ENCODE results near the gene KCNK7. TPM values are rescaled to one million over a fixed set of nuclear protein-coding genes. Genes with fewer than 3 reads are reported as not detected.

The KCNK7 gene
- total RNA-seq, 1 experiment from 2014 or later = 1.4 TPM

- BruUV-seq (replicated peaks) = no TSS peak
- DNase-seq = no peak
- CTCF ChIA-PET = no interaction called here
- H3K4me1 Mint-ChIP-seq (ENCODE audit: low read depth, unreplicated experiment) = no peaks in the 10 kb centered on the region
- no peak overlapping the region for H3K4me3 Mint-ChIP-seq (ENCODE audit: low read depth, unreplicated experiment)
- H3K9me3 Mint-ChIP-seq (ENCODE audit: low read depth, unreplicated experiment) = no peaks in the 10 kb centered on the region
- no peaks in the 10 kb centered on the region for H3K27me3 Mint-ChIP-seq (ENCODE audit: unreplicated experiment)
- intact Hi-C loops (cut with micrococcal nuclease; ENCODE audit: unreplicated experiment) = no loop called here
- no peak overlapping the region for H3K27ac Mint-ChIP-seq (ENCODE audit: unreplicated experiment)
- TF ChIP-seq, protein P1, sequence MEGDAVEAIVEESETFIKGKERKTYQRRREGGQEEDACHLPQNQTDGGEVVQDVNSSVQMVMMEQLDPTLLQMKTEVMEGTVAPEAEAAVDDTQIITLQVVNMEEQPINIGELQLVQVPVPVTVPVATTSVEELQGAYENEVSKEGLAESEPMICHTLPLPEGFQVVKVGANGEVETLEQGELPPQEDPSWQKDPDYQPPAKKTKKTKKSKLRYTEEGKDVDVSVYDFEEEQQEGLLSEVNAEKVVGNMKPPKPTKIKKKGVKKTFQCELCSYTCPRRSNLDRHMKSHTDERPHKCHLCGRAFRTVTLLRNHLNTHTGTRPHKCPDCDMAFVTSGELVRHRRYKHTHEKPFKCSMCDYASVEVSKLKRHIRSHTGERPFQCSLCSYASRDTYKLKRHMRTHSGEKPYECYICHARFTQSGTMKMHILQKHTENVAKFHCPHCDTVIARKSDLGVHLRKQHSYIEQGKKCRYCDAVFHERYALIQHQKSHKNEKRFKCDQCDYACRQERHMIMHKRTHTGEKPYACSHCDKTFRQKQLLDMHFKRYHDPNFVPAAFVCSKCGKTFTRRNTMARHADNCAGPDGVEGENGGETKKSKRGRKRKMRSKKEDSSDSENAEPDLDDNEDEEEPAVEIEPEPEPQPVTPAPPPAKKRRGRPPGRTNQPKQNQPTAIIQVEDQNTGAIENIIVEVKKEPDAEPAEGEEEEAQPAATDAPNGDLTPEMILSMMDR (IDR thresholded peaks at IDR 0.05; ENCODE audit: unreplicated experiment) = no peak
- peaks cover 73% of the 10 kb centered on the region for H3K36me3 Mint-ChIP-seq (ENCODE audit: insufficient read depth, unreplicated experiment)
Observed at GRCh38 chr11:65598258-65598699, 2.7 kb upstream of the KCNK7 start.

GRCh38 chr11:65596520-65596919, 920 bp upstream of the KCNK7 start:
- no peaks in the 10 kb centered on the region for H3K9me3 Mint-ChIP-seq (ENCODE audit: low read depth, unreplicated experiment)
- no peaks in the 10 kb centered on the region for H3K27me3 Mint-ChIP-seq (ENCODE audit: unreplicated experiment)
- H3K4me1 Mint-ChIP-seq (ENCODE audit: low read depth, unreplicated experiment) = no peaks in the 10 kb centered on the region
- DNase-seq = no peak
- TF ChIP-seq, protein P1 (IDR thresholded peaks at IDR 0.05; ENCODE audit: unreplicated experiment) = no peak
- BruUV-seq (replicated peaks) = no TSS peak
- intact Hi-C loops (cut with micrococcal nuclease; ENCODE audit: unreplicated experiment) = no loop called here
- H3K4me3 Mint-ChIP-seq (ENCODE audit: low read depth, unreplicated experiment) = no peak overlapping the region
- CTCF ChIA-PET = no interaction called here
- H3K27ac Mint-ChIP-seq (ENCODE audit: unreplicated experiment) = no peak overlapping the region
- peaks cover 73% of the 10 kb centered on the region for H3K36me3 Mint-ChIP-seq (ENCODE audit: insufficient read depth, unreplicated experiment)

DNA sequence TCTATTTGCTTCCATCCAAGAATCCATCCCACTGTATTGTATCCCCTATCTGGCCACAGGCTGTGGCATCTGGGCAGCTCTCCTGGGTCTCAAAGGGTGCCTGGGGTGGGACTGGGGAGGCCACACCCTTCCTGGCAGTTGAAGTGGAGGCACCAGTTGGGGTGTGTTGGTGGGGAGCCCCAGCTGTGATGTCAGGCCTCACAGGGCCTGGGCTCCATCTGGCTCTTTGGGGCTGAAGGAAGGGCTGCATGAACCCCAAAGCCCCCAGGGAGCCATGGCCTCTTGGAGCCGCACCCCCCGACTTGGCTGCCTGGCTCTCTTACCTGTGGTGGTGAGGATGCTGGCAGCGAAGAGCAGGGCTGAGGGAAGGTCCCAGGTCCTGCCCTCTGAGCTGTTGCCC, 469 bp downstream of the KCNK7 start:
- H3K36me3 Mint-ChIP-seq (ENCODE audit: insufficient read depth, unreplicated experiment) = peaks cover 72% of the 10 kb centered on the region
- CTCF ChIA-PET = interaction anchor here (0.6 to 1.6 kb wide), 3 partner anchors 18 to 473 kb away, joined by 4 to 5 read pairs (median 4); no protein-coding TSS in a partner anchor
- TF ChIP-seq, protein P1 (IDR thresholded peaks at IDR 0.05; ENCODE audit: unreplicated experiment) = no peak
- H3K27ac Mint-ChIP-seq (ENCODE audit: unreplicated experiment) = no peak overlapping the region
- intact Hi-C loops (cut with micrococcal nuclease; ENCODE audit: unreplicated experiment) = no loop called here
- no peak for DNase-seq
- no TSS peak for BruUV-seq (replicated peaks)
- no peaks in the 10 kb centered on the region for H3K9me3 Mint-ChIP-seq (ENCODE audit: low read depth, unreplicated experiment)
- H3K4me1 Mint-ChIP-seq (ENCODE audit: low read depth, unreplicated experiment) = no peaks in the 10 kb centered on the region
- H3K4me3 Mint-ChIP-seq (ENCODE audit: low read depth, unreplicated experiment) = no peak overlapping the region
- H3K27me3 Mint-ChIP-seq (ENCODE audit: unreplicated experiment) = no peaks in the 10 kb centered on the region

DNA sequence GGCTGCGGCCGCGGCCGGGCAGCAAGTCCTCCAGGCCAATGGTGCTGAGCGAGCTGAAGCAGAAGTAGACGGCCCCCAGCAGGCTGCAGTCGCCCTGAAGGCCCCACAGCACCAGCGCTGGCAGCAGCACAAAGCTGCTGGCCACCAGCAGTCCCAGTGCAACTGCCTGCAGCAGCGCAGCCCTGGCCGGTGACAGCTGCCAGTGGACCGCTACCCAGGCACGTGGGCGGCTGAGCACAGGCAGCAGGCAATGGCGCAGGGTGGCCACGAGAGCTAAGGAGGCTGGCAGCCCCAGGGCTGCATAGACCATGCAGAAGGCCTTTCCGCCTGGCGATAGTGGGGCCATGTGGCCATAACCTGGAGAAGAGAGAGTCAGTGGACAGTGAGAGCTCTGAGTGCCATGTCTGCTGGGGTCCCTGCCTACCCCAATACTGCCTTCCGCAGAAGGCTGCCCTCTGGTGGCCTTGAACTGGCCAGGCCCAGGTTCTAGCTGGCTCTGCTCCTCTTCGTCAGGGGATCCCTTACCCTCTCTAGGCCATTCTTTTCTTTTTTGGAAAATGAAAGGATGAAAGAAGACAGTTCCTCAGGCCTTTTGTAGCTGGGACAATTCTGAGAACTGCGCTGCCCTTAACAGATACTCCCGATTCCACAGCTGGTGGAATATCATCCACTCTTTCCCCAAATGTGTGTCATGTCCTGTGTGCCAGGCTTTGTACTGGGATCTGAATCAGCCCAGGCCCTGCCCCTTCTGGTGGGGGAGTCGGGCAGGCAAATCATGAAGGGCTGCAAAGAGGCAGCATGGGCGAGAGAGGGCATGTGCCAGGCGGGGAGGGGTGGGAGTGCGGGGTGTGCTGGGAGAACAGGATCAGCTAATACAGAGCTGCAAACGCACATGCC, 1.8 kb downstream of the KCNK7 start:
- CTCF ChIA-PET = interaction anchor here (0.6 to 1.7 kb wide), 10 partner anchors 16 to 103 kb away, joined by 3 to 4 read pairs (median 3); partner anchors contain the start of genes EHBP1L1, FAM89B, PCNX3 and SIPA1
- Mint-ChIP-seq H3K36me3 (ENCODE audit: insufficient read depth, unreplicated experiment) (peaks cover 73% of the 10 kb centered on the region), H3K9me3 (ENCODE audit: low read depth, unreplicated experiment) (no peaks in the 10 kb centered on the region), H3K27ac (ENCODE audit: unreplicated experiment) (no peak overlapping the region), H3K27me3 (ENCODE audit: unreplicated experiment) (no peaks in the 10 kb centered on the region), H3K4me3 (ENCODE audit: low read depth, unreplicated experiment) (no peak overlapping the region), H3K4me1 (ENCODE audit: low read depth, unreplicated experiment) (peaks cover 3% of the 10 kb centered on the region)
- no TSS peak for BruUV-seq (replicated peaks)
- intact Hi-C loops (cut with micrococcal nuclease; ENCODE audit: unreplicated experiment) = no loop called here
- TF ChIP-seq, protein P1 (IDR thresholded peaks at IDR 0.05; ENCODE audit: unreplicated experiment) = peak; percentile 76
- peak; percentile 48 for DNase-seq
